GM18519 (cell line): Measurements from ENCODE around the gene ANKUB1.
A peak's percentile ranks its signal among the peaks of the same experiment; 100 is the strongest.

Source experiments
- ATAC-seq: cut with Tn5 transposase; IDR thresholded peaks from one replicate; pipeline ENCODE4 v1.9.1; 2021; ENCODE audit warnings: mild to moderate bottlenecking, moderate library complexity; ENCODE audit not compliant: unreplicated experiment, low FRiP score

Gene ANKUB1

GRCh38 chr3:149810846-149811245 lies 18.5 kb upstream of the ANKUB1 start:
- ATAC-seq, result no peak

DNA sequence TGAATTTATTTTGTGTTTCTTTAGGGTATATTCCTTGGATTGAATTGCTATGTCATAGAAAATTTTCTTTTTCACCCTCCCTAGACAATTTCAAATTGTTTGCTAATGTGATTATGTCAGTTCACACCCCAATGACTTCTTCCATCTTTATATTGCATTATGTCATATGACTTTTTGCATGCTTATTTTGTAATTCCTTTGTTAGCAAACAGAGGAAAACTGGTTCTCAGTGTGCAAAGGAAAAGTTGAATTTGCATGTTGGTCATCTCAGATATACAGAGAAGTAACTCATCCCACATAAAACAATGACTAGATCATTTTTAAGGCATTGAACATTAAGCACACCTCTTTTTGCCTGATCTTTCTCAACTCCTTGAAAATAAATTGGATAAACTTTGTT lies 17.3 kb upstream of the ANKUB1 start:
- ATAC-seq, result no peak

- ATAC-seq, result no peak
Observed at GRCh38 chr3:149808209-149808829, 16.0 kb upstream of the ANKUB1 start.

DNA sequence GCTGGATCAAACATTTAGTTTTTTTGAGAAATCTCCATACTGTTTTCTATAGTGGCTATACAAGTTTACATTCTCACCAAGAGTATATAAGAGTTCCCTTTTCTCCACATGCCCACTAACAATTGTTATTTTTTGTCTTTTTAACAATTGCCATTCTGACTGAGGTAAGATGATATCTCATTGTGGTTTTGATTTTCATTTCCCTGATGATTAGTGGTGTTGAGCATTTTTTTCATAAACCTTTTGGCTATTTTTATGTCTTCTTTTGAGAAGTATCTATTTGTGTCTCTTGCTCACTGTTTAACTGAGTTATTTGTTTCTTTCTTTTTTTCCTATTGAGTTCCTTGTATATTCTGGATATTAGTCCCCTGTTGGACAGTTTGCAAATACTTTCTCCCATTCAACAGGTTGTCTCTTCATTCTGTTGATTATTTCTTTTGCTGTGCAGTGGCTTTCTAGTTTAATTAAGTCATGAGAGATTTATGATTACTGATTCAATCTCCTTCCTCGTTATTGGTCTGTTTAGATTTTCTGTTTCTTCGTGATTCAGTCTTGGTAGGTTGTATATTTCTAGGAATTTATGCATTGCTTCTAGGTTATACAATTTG lies 13.9 kb upstream of the ANKUB1 start:
- ATAC-seq, result no peak

GRCh38 chr3:149801639-149802038 lies 9.3 kb upstream of the ANKUB1 start:
- ATAC-seq, result no peak

DNA sequence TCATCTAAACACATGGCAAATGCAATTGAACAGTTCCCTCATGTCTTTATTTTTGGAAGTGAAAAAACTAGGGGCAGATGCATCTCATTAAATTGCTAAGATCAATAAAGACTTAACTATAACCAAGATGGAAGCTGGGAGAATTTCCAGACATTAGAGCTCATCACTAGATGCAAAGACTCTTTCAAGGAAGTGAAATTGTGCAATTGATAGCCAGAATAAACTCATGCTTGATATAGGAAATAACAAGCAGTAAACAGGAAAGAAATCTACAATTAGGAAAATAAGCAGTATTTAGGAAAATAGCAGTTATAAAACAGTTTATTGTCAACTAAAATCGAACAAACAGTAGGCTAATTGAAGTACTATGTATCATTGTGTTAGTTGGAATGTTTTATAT lies 8.8 kb upstream of the ANKUB1 start:
- no peak for ATAC-seq

DNA sequence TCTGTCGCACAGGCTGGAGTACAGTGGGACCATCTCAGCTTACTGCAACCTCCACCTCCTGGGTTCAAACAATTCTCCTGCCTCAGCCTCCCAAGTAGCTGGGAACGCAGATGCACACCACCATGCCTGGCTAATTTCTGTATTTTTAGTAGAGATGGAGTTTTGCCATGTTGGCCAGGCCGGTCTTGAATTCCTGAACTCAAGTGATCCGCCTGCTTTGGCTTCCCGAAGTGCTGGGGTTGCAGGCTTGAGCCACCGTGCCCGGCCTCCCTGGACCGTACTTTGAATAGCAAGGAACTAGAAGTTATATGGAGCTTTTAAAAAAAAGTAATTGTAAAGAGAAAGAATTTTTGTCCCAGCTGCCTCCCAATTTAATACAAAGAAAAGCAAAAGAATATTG lies 8.3 kb upstream of the ANKUB1 start:
- no peak for ATAC-seq

DNA sequence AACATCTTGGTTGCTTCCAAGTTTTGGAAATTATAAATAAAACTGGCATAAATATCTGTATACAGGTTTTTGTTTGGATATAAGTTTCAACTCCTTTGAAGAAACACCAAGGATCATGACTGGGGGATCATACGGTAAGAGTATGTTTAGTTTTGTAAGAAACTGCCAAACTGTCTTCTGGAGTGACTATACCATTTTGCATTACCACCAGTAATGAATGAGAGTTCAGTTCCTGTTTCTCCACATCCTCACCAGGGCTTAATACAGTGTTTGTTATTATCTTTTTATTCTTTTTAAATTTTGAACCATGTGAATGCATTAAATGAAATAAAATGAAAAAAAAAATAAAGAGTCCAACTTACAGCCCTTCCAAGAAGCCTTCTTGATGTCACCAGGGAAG lies 3.7 kb upstream of the ANKUB1 start:
- ATAC-seq, result no peak

- no peak for ATAC-seq
Observed at GRCh38 chr3:149790698-149791097, 1.7 kb downstream of the ANKUB1 start.

- ATAC-seq, result no peak
Observed at GRCh38 chr3:149790268-149790667, 2.1 kb downstream of the ANKUB1 start.

DNA sequence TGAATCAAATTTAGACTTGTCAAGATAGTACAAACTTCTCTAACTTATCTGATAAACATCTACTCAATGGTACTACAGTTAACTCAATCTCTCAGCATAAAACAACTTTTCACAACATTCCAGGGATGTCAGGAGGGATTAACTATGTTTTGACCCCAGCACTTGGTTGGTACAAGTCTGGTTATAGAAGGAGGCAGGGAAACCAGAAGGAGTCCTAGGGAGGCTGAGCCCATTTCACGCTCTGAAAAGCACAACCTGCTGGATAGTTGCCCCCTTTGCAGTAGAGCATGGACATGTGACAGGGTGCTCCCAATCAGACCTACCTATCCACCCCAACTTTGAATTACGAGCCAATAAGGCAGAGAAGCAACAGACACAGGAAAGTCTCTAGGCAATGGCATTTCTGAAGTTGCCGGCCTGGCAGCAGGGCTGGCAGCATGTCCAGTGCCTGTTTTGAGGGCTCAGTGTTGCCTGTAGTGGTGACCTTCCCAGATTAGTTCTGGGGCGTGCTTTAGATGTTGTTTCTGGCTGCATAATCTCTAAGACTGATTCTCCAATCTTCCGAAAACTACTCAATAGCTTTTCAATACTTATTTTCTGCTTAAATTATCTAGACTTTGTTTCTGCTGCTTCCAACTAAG lies 8.2 kb downstream of the ANKUB1 start:
- ATAC-seq, result no peak

DNA sequence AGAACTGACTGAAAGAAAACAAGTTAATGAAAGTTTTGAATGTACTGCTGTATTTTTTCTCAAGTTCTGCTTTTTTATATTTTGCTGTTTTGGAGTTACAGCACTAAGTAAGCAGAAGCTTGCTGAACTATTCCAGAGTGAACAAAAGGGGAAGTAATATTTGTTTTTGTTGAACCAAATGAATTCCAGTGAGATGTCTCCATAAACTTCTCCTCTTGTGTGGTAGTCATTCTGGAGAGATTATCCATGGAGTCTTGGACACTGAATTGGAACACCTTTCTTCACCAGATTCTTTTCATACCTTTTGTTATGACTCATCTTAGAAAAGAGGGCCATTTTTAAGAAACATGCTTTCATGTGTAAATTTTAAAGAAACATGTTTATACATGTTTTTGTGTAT lies 8.8 kb downstream of the ANKUB1 start:
- ATAC-seq, result no peak

- ATAC-seq, result peak; percentile 40
Observed at GRCh38 chr3:149781741-149782140, 10.6 kb downstream of the ANKUB1 start.

GRCh38 chr3:149781211-149781610 lies 11.1 kb downstream of the ANKUB1 start:
- ATAC-seq, result peak; percentile 15

- ATAC-seq, result no peak
Observed at GRCh38 chr3:149777414-149778214, 14.7 kb downstream of the ANKUB1 start.

- ATAC-seq, result no peak
Observed at GRCh38 chr3:149776170-149776569, 16.2 kb downstream of the ANKUB1 start.

DNA sequence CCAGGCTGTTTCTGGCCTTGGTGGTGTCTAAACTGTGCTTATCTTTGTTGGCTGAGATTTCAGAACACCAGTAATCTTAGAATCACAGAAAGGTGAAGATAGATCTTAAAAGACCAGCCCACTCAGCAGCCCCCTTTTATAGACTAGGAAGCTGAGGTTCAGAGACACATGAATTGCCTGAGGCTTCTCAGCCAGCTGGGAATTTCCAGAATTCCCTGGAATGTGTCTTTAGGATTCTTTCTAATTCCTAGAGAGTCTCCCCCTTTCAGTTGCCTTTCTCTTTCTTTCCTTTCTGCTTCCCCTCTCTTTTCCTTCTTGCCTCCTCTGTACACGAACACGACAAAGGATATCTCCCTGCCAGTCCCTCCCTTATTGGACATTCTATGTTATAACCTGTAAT lies 19.5 kb downstream of the ANKUB1 start:
- no peak for ATAC-seq

GRCh38 chr3:149771652-149772271 lies 20.6 kb downstream of the ANKUB1 start:
- no peak for ATAC-seq

DNA sequence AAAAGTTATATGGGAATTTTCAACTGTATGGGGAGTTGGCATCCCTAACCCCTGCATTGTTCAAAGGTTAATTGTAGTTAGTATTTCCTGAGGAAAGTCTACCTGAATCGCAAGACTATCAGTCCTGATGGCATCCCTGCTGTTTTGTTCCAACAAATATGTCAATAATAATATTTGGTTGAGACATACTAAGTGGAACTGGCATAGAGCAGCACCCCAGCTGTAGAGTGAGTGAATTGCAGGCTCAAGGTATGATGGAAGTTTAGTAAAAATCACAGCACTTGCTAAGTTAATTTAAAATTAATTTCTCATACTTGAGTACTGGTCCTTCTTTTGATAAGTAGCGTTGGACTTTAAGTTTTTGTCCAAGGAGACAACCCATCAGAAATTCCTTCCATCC lies 22.1 kb downstream of the ANKUB1 start:
- no peak for ATAC-seq

DNA sequence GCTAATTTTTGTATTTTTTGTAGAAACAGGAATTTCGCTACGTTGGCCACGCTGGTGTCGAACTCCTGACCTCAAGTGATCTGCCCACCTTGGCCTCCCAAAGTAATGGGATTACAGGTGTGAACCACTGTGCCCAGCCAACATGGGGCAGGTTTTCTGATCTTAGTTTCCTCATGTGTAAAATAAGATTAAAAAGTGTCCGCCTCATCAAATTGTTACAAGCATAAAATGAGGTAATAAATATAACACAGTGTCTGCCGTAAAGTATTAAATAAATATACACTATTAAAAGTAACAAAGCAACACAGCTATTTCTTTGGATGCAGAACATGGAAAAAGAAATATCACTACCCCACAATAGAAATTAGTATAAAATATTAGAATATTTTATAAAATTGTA lies 23.6 kb downstream of the ANKUB1 start:
- ATAC-seq, result no peak

GRCh38 chr3:149767720-149768119 lies 24.6 kb downstream of the ANKUB1 start:
- ATAC-seq, result no peak
